Pulmonary artery endothelial cell (primary cell): ENCODE measurements around the gene ZBTB5. TPM values are rescaled to one million over a fixed set of nuclear protein-coding genes. Genes with fewer than 3 reads are reported as not detected.
A peak's percentile ranks its signal among the peaks of the same experiment; 100 is the strongest.
"Not testable (repeated sequence)": the region's sequence is repeated elsewhere in the genome, so short reads cannot be mapped to it uniquely, and the experiment has no call there.

ENCODE experiments used
- DNase-seq: peaks from one replicate; pipeline ENCODE4 v3.0.0-alpha.2; 2011; ENCODE audit warnings: low read depth, low spot score
- total RNA-seq: library from RNA; depleted of rRNA; stranded (reverse); fragments of >200 nt; gene quantifications from 2 replicates; pipeline ENCODE4 v1.2.3, GENCODE V29; 2014

Gene ZBTB5, protein sequence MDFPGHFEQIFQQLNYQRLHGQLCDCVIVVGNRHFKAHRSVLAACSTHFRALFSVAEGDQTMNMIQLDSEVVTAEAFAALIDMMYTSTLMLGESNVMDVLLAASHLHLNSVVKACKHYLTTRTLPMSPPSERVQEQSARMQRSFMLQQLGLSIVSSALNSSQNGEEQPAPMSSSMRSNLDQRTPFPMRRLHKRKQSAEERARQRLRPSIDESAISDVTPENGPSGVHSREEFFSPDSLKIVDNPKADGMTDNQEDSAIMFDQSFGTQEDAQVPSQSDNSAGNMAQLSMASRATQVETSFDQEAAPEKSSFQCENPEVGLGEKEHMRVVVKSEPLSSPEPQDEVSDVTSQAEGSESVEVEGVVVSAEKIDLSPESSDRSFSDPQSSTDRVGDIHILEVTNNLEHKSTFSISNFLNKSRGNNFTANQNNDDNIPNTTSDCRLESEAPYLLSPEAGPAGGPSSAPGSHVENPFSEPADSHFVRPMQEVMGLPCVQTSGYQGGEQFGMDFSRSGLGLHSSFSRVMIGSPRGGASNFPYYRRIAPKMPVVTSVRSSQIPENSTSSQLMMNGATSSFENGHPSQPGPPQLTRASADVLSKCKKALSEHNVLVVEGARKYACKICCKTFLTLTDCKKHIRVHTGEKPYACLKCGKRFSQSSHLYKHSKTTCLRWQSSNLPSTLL
- 7.5 and 11.5 TPM in 2 replicates for total RNA-seq

DNA sequence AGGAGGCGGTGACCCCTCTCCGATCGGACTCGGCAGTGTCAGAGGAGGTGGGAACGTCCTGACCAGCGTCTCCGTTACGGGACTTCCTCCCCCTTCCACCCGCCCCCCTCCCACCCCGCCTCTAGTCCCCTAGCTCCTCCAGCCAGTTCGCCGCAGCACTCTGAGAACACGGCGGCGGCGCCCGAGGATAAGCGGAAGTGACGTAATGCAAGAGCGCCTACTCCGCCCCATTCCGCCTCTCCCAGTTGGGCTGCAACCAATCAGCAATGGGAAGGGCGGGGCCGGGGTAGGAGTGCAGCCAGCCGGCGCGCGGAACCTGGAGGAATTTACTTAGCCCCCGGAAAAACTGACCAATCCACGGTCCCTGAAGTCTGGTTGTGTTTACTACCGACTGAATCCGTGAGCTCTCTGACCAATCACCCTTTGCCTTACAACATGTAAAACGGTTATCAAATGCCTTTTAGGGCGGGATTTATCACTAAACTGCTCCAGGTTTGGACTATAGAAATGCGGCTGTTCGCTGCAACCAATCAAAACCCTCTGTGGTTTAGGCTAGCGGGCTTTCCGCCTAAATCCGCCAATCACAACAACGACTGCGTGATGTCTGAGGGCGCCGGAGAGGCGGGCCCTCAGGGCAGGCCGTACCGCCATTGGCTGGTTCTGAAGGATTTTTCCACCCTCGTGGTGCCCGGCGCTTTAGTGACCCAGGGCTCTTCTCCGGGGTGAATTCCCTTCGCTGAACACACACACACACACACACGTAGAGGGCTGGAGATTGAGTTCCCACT is at the start of gene ZBTB5:
Gene ZBTB5 (minus strand): TSS at position 202 of the 788 bp plus-strand sequence. CDS start 22,899 bp downstream, outside the sequence.
- DNase-seq = peak; percentile 99

DNA sequence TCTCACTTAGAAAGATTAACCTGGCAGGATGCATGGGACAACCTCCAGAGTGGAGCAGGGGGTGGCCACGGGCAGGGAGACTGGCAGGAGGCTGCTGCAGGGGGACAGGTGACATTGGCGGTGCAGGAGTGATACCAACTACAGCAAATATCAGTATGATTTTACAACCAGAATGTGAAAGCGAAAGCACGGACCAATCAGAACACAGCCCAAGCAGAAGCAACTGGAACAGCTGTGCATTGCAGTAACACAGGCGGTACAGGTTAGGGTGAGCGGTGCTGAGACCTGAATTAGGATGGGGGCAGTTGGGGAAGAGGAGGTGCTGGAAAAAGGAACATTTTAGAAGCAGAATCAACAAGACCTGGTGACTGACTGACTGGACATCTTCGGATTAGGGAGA is 49.7 kb upstream of the ZBTB5 start:
- no peak for DNase-seq

DNA sequence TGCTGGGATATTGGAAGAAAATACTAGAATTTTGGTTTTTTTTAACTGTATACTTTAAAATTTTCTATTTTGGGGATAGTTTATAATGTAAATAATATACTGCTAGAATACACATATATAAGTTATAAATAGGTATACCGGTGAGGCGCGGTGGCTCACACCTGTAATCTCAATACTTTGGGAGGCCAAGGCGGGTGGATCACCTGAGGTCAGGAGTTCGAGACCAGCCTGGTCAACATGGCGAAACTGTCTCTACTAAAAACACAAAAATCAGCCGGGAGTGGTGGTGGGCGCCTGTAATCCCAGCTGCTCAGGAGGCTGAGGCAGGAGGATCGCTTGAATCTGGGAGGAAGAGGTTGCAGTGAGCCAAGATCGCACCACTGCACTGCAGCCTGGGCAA is 49.2 kb upstream of the ZBTB5 start:
- not testable (repeated sequence) for DNase-seq

DNA sequence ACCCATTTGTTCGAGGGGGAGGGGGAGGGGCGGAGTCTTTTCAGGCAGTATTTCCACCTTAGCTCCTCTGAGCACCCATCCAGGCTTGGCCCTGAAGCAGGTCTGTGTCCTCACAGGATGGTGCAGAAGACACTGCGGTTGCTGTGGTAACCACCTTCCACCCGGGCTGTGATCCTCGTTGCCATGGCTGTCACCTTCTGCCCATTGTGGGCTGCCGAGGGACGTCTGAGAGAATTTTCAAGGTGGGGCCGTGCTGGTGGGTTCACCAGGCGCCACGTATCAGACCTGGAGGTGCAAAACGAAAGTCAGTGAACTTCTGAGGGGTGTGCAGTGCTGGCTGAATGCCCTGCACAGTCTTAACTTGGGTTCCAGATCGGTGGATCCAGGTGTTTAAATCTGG is 47.2 kb upstream of the ZBTB5 start:
- DNase-seq = no peak

DNA sequence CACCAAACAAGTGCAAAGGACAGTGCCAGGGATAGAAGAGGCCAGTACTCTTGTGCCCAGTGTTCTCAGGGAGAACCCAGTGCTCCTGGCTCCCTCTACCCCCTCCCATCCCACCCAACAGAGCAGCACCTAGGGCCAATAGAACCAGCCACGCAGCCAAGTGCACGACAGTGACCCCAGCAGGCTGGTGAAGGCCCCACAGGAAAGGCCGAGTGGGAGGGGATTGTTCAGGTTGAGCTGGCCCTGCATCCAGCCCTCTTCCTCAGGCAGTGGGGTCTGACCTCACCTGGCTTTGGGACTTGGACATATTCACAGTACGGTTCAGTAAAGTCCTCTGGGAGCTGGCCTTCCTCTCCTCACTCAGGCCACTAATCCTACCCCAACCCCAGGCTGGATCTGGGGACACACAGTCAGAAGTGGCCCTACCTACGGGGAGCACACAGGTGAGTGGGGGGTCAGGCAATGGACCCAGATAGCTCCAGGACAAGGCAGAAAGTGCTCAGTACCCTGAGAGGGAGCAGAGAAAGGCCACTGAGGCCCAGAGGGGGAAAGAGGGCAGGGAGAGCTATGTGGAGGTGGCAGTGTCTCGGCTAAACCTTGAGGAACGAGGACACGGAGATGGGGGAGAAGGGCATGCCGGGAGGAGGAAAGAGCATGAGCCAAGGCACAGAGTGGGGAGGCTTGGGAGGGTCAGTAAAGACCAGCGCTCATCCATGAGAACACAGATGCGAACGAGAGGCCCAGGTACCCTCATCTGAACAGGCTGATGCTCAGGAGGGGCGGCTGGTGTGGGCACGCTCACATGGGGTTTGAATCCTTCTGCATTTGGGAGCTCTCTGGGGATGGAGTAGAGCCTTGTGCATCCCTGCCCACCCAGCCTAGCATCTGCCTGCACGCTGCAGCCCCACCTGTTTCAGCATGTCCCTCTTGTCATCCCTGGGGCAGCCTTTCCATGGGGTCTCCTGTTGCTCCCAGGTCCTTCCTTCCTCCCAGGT is 46.1 kb upstream of the ZBTB5 start:
- DNase-seq = no peak

DNA sequence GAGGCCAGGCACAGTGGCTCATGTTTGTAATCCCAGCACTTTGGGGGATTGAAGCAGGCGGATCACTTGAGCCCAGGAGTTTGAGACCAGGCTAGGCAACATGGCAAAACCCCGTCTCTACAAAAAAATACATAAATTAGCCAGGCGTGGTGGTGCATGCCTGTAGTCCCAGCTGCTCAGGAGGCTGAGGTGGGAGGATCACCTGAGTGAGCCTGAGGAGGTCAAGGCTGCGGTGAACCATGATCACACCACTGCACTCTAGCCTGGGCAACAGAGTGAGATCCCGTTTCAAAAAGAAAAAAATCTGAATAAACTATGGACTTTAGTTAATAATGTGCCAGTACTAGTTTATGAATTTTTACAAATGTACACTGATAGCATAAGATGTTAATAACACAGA is 44.8 kb upstream of the ZBTB5 start:
- not testable (repeated sequence) for DNase-seq

DNA sequence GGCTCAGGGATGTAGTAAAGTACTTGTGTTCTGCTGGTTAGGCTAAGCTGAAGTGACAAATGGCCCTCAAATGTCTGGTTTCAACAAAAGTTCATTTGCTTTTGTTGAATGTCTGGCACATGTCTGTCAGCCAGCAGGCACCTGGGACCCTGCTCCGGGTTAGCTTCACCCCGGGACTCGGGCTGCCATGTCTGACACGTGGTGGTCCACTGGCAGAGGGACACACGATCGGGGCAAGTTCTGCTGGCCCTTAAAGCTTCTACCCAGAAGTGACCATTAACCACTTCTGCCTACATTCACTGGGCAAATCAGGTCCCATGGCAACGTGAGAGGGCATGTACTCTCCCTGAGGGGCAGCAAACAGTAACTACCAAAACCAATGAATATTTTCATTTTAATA is 44.3 kb upstream of the ZBTB5 start:
- DNase-seq = no peak

DNA sequence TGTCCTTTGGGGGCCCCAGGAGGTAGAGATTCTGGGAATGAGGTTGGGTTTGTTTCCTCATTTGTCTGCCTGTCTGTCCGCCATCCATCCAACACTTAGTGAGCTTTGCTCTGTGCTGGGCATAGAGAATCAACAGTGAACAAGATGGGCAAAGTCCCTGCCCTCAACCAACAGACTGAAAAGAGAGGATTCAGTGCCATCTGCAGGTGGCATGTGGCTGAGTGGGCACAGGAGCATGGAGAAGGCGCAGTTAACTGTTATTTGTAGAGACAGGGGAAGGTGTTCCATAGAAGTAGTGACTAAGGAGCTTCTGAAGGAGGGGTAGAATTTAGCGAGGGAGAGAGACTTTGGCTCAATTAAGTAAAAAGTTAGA is 43.6 kb upstream of the ZBTB5 start:
- DNase-seq = no peak

DNA sequence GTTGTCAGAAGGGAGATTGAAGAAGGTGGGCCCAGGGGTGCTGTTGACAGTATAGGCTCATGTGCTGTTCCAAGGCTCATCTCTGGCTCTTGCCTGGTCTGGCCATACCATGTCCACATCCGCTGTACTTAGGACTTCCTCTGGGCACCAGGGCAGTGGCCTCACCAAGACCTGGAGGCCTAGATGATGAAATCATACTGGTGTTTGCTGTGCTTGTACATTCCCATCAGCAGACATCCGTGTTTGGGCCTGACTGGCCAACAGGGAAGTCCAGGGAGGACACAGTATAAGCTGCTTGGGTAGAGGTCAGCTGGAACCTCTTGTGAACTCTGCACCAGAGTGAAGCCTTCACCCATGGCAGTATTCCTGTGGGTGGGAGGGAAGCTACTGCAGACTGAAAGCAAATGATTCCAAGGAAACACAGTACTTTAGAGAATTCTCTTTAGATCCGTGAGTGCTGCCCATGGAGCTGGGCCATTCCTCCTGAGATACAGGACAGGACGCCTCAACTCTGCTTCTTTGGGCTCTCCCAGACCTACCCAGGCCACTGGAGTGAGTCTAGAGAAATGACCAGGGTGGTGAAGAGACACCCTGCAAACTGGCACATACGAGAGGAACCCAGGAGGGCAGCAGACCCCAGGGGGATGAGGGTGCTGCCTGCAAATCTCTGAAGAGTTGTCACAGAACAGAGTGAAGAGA is 43.0 kb upstream of the ZBTB5 start:
- DNase-seq = no peak

DNA sequence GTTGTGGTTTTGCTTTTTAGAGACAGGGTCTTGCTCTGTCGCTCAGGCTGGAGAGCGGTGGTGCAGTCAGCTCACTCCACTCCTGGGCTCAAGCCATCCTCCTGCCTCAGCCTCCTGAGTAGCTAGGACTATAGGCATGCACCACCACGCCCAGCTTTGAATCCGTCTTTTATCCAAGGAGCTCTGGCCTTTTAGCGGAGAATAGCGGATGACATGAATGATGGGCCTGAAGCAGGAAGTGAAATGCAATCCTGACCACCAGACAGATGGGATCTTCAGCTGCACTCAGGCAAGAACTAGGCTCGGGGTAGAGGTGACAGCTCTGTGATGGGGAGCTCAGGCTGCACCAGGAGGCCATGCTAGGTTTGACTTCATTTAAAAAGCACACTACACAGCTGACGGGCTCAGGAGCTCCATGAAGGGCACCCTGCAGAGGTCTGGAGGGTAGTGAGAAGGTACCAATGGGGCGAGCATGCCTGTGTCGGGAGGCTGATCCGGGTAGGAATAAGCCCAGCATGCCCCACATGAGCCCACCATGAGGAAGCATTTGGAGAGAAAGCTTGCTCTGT is 42.4 kb upstream of the ZBTB5 start:
- no peak for DNase-seq

DNA sequence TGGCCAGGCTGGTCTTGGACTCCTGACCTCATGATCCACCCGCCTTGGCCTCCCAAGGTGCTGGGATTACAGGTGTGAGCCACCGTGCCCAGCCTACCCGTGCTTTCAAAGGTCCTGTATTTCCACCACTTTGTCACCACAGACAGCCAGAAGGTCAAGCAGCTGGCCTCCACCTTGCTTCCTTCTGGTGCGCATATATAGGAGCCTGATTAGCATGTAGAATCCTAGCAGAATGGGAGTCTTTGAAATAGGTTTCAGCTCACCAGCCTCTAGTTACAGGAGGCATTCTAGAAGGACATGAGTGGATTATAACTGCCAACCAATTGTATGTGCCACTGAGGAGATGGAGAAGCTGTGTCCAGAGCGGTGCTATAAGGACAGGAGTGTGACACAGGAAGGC is 39.4 kb upstream of the ZBTB5 start:
- no peak for DNase-seq

DNA sequence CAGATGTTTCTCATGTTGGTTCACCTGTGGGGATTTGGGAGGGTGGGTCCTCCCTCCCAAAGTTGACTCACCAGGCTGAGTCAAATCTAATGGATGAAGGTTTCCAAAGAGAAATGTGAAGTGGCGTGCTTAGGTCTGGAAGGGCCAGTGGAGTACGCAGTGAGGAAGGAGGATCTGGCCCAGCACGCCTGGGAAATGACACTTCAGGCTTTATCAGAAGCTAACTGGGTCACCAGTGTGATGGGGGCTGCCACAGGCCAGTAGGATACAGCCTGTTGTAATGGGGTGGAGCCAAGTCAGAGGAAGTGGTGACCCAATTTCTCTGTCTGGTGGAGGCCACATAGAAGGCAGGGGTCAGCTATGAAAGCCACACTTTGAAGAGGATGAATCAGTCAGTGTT is 38.5 kb upstream of the ZBTB5 start:
- no peak for DNase-seq

DNA sequence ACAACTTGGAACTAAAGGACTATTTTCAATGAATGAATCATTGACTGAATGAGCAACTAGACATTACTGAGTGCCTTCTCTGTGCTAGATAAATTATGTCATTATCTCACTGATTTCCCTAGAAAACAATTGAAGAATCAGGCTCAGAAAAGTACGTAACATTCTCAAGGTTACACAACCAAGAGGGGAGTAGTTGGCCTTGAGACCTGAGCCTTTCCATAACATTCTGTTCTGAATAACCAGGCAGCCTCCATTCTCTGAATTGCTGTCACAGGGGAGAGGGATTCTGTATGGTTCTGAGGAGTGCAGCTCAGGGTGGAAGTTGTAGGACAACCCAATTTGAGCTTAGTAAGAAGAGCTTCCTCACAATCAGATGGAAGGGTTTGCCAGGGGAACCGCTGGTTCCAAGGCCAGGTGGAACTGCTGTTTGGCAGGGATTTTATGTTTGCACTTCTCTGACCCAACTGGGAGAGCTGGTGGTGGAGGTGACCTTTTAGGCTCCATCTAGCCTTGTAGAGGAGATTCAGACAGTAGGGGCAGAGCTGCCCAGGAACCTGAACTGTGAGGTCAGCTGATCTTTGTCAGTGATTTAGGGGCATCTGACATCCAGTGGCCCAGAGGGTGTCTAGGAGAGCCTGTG is 36.8 kb upstream of the ZBTB5 start:
- DNase-seq = no peak

DNA sequence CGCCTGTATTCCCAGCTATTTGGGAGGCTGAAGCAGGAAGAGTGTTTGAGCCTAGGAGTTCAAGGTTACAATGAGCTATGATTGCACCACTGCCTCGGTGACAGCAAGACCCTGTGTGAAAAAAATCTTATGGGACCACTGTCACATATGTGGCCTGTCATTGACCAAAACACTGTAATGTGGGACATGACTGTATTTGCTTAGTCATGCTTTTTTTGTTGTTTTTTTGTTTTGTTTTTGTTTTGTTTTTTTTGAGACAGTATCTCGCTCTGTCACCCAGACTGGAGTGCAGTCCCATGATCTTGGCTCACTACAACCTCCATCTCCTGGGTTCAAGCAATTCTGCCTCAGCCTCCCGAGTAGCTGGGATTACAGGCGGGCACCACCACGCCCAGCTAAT is 34.0 kb upstream of the ZBTB5 start:
- no peak for DNase-seq

DNA sequence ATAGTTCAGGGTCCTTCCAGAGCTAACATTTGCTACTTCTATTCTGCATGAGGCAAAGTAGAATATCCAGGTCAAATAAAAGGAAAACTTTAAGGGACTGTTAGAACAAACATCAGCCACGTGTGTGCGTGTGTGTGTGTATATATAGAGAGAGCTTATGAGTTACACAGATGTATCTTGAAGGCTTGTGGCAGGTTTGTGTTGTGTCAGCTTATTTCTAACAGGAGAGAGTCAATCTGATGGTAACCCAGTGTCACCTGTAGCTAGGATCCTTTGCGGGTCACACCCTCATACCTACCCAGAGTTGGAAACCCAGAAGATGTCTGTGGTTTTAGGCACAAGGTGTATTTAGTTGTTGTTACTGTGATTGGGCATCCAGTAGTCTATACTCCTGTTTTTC is 33.2 kb upstream of the ZBTB5 start:
- no peak for DNase-seq

DNA sequence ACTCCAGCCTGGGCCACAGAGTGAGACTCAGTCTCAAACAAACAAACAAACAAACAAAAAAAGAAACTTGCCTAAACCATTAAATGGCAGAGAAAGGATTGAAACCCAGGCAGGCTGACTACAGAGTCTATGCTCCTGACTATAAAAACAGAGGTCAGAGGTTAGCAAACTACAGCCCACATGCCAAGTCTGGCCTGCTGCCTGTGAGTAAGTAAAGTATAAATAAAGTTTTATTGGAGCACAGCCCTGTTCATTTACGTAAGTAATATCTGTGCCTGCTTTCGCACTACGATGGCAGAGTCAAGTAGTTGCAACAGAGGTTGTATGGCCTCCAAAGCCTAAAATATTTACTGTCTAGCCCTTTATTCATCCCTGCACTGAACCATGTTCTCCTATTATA is 32.1 kb upstream of the ZBTB5 start:
- no peak for DNase-seq

DNA sequence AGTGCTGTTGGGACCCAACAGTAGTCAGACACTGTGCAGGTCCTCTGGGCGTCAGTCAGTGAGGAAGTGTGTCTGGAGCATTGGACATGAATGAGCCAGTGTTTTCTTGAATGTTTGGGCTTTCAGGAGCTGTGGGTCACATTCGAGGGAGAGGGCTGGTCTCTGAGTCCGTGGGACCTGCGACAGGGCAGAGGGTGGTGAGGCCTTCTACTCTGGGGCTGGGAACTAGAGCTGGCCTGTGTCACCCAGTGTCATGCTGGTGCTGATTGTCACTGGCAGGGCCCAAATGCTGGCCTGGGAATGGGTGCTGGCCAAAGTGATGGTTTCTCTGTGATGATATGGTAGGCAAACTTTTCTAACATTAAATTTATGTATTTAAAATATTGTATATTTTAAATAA is 30.8 kb upstream of the ZBTB5 start:
- no peak for DNase-seq

DNA sequence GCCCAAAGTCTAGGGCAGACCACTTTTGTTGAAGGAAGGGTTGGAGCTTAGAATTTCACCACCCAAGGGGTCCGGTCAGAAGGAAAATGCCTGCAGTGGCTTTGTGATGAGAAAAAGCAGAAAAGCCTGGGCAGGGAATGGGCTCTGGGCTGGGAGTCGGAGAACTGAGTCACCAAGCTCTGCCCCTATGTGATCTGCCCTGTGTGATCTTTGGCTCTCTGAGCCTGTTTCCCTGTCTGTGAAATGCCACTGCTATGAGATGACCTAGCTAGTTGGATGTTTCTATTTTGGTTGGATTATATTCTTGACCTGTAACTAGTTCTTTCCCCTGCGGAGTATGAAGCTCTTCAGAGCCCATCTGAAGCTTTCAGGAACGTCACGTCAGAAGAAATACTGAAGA is 30.3 kb upstream of the ZBTB5 start:
- DNase-seq = no peak

DNA sequence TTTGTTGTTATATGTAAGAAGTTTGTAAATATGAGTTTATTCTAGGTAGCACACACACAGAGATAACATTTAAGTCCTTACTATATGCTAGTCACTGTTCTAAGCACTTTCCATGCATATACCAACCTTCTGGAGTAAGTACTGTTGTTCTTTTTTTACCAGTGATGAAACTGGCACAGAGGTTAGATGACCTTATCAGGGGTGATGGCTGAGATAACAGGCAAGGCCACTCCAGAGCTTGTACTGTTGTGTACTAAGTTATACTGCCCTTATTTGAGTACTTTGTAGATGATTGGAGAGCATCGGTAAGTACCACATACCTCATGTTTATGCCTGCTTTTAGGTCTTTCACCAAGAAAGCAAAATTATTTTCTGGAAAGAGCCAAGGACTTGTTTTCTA is 26.7 kb upstream of the ZBTB5 start:
- no peak for DNase-seq
